Activated CD4-positive, alpha-beta T cell treated with anti-CD3 and anti-CD28 coated beads, Interleukin-2, amount 10 ng/mL, durations not matched to agents 7 days and 5 days (primary cell): ENCODE results near the gene TEX22. TPM values are rescaled to one million over a fixed set of nuclear protein-coding genes. Genes with fewer than 3 reads are reported as not detected.
A peak's percentile ranks its signal among the peaks of the same experiment; 100 is the strongest.

Source experiments
- CTCF ChIA-PET: fragments of 350-600 bp; sonication (Branson Sonifier 250); formaldehyde crosslinking; loops from one replicate; lab custom pipeline; 2021; ENCODE audit warnings: antibody characterized with exemption; lab: Charles Lee
- POLR2A ChIA-PET: fragments of 350-600 bp; sonication (Branson Sonifier 250); formaldehyde crosslinking; loops from one replicate; lab custom pipeline; 2021; ENCODE audit warnings: antibody characterized with exemption; lab: Charles Lee
- DNase-seq: peaks from one replicate; pipeline ENCODE4 v3.0.0-alpha.2; 2020
- H3K27ac Mint-ChIP-seq: one replicate; pipeline ENCODE4 v1.8.0; 2021; ENCODE audit warnings: mild to moderate bottlenecking, moderate library complexity, mixed read lengths
- H3K27me3 Mint-ChIP-seq: one replicate; pipeline ENCODE4 v1.8.0; 2021; ENCODE audit warnings: mixed read lengths
- H3K36me3 Mint-ChIP-seq: one replicate; pipeline ENCODE4 v1.8.0; 2021; ENCODE audit warnings: low read depth, mixed read lengths
- H3K4me1 Mint-ChIP-seq: one replicate; pipeline ENCODE4 v1.8.0; 2021; ENCODE audit warnings: mixed read lengths
- H3K4me3 Mint-ChIP-seq: one replicate; pipeline ENCODE4 v1.8.0; 2021; ENCODE audit warnings: mild to moderate bottlenecking, moderate library complexity, mixed read lengths
- H3K9me3 Mint-ChIP-seq: one replicate; pipeline ENCODE4 v1.8.0; 2021; ENCODE audit warnings: mixed read lengths
- total RNA-seq, 2 experiments: library from RNA; stranded (reverse); gene quantifications; one replicate each; pipeline ENCODE4 v1.2.3, GENCODE V29; 2021

Gene TEX22
- total RNA-seq, 2 experiments from 2014 or later, result 2.8 to 3.9 TPM

DNA sequence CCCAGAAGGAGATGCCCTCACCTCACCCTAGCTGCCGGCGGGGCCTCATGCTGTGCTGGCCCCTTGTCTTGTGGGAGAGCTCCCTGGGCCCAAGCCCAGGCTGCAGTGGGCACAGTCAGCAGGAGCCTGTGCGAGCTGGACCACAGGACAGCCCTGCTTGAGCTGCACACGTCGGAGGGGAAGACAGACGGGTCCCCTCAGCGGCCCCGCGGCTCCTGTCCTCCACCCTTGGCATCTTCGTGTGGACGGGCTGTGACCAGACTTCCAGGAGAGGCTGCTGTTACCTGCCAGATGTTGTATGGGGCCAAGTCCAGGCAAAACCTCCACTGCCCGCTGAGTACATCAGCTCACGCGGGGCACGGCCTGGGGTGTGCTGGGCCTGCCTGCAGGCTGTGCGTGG, 9.4 kb upstream of the TEX22 start:
- POLR2A ChIA-PET, result no interaction called here
- H3K27me3 Mint-ChIP-seq, result no peaks in the 10 kb centered on the region
- no peaks in the 10 kb centered on the region for H3K9me3 Mint-ChIP-seq
- H3K36me3 Mint-ChIP-seq, result no peaks in the 10 kb centered on the region
- no peak overlapping the region for H3K4me3 Mint-ChIP-seq
- peaks cover 12% of the 10 kb centered on the region for H3K4me1 Mint-ChIP-seq
- no peak overlapping the region for H3K27ac Mint-ChIP-seq
- no peak for DNase-seq
- CTCF ChIA-PET, result interaction anchor here (2.3 kb wide), 1 partner anchor 18 kb away, joined by 10 read pairs; no protein-coding TSS in a partner anchor

- Mint-ChIP-seq H3K27me3 (no peaks in the 10 kb centered on the region), H3K9me3 (no peaks in the 10 kb centered on the region), H3K4me1 (peaks cover 12% of the 10 kb centered on the region), H3K4me3 (no peak overlapping the region), H3K27ac (no peak overlapping the region), H3K36me3 (no peaks in the 10 kb centered on the region)
- CTCF ChIA-PET, result interaction anchor here (0.7 to 2.6 kb wide), 4 partner anchors 14 to 100 kb away, joined by 3 to 10 read pairs (median 6); no protein-coding TSS in a partner anchor
- DNase-seq, result no peak
- POLR2A ChIA-PET, result no interaction called here
These were observed 8.8 kb upstream of the TEX22 start for GRCh38 chr14:105389534-105389933.

- Mint-ChIP-seq H3K4me1 (peaks cover 12% of the 10 kb centered on the region), H3K9me3 (no peaks in the 10 kb centered on the region), H3K36me3 (no peaks in the 10 kb centered on the region), H3K27ac (peak overlapping the region; percentile 87), H3K4me3 (no peak overlapping the region), H3K27me3 (no peaks in the 10 kb centered on the region)
- ChIA-PET POLR2A (no interaction called here), CTCF (interaction anchor here (0.7 to 2.6 kb wide), 4 partner anchors 14 to 99 kb away, joined by 3 to 10 read pairs (median 6); no protein-coding TSS in a partner anchor)
- DNase-seq, result peak; percentile 37
These were observed 8.1 kb upstream of the TEX22 start for GRCh38 chr14:105389976-105390848.

- no peaks in the 10 kb centered on the region for H3K27me3 Mint-ChIP-seq
- no peaks in the 10 kb centered on the region for H3K36me3 Mint-ChIP-seq
- CTCF ChIA-PET, result interaction anchor here (2.6 kb wide), 1 partner anchor 99 kb away, joined by 8 read pairs; no protein-coding TSS in a partner anchor
- no peak overlapping the region for H3K4me3 Mint-ChIP-seq
- H3K27ac Mint-ChIP-seq, result peak overlapping the region; percentile 87
- DNase-seq, result no peak
- peaks cover 12% of the 10 kb centered on the region for H3K4me1 Mint-ChIP-seq
- POLR2A ChIA-PET, result no interaction called here
- no peaks in the 10 kb centered on the region for H3K9me3 Mint-ChIP-seq
These were observed 7.4 kb upstream of the TEX22 start for GRCh38 chr14:105390849-105391500.

DNA sequence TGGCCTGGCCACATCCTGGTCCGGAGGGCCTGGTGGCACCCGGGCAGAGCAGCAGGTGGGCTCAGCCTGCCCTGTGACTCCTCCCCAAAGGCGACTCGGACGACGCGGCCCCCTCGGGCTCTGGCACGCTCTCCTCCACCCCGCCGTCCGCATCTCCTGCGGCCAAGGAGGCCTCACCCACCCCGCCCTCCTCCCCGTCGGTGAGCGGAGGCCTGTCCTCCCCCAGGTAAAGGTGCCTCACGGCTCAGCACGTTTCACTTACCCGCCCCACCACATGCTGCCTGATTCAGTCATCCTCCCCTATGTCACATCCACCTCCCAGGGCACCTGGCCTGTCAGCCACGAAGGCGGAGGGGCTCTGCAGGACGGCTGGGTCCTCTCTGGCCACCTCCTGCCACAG, 6.8 kb upstream of the TEX22 start:
- Mint-ChIP-seq H3K36me3 (no peaks in the 10 kb centered on the region), H3K27me3 (no peaks in the 10 kb centered on the region), H3K9me3 (no peaks in the 10 kb centered on the region), H3K4me1 (peaks cover 12% of the 10 kb centered on the region), H3K27ac (no peak overlapping the region), H3K4me3 (no peak overlapping the region)
- ChIA-PET POLR2A (no interaction called here), CTCF (interaction anchor here (1.2 to 2.6 kb wide), 2 partner anchors 13 to 98 kb away, joined by 3 to 8 read pairs; no protein-coding TSS in a partner anchor)
- DNase-seq, result no peak

GRCh38 chr14:105392131-105393090, 5.9 kb upstream of the TEX22 start:
- POLR2A ChIA-PET, result no interaction called here

DNA sequence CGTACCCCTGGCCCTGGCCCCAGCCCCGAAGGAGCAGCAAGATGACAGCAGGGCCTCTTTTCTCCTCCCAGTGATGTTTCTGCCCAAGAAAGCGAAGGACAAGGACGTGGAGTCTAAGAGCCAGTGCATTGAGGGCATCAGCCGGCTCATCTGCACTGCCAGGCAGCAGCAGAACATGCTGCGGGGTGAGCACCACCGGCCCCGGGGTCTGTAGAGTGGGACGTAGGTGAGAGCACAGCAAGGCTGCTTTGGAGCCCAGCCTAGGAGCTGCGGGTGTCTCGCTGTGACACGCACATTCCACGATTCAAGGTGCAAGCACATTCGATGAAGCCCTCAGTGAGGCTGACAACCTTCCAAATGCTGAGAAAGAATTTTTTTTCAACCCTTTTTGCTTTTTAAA, 5.2 kb upstream of the TEX22 start:
- H3K9me3 Mint-ChIP-seq, result no peaks in the 10 kb centered on the region
- no peak for DNase-seq
- no peaks in the 10 kb centered on the region for H3K36me3 Mint-ChIP-seq
- POLR2A ChIA-PET, result no interaction called here
- CTCF ChIA-PET, result interaction anchor here (0.7 kb wide), 1 partner anchor 11 kb away, joined by 3 read pairs; no protein-coding TSS in a partner anchor
- H3K27me3 Mint-ChIP-seq, result no peaks in the 10 kb centered on the region
- no peak overlapping the region for H3K4me3 Mint-ChIP-seq
- H3K27ac Mint-ChIP-seq, result no peak overlapping the region
- H3K4me1 Mint-ChIP-seq, result peaks cover 19% of the 10 kb centered on the region

More at GRCh38 chr14:105392131-105393090, 5.9 kb upstream of the TEX22 start:
- H3K4me1 Mint-ChIP-seq, result peaks cover 13% of the 10 kb centered on the region
- H3K4me3 Mint-ChIP-seq, result no peak overlapping the region
- CTCF ChIA-PET, result interaction anchor here (1.2 kb wide), 1 partner anchor 14 kb away, joined by 3 read pairs; no protein-coding TSS in a partner anchor
- no peaks in the 10 kb centered on the region for H3K9me3 Mint-ChIP-seq
- no peaks in the 10 kb centered on the region for H3K27me3 Mint-ChIP-seq
- H3K27ac Mint-ChIP-seq, result no peak overlapping the region
- no peak for DNase-seq
- no peaks in the 10 kb centered on the region for H3K36me3 Mint-ChIP-seq

GRCh38 chr14:105394714-105395537, 3.4 kb upstream of the TEX22 start:
- no peaks in the 10 kb centered on the region for H3K9me3 Mint-ChIP-seq
- H3K27me3 Mint-ChIP-seq, result no peaks in the 10 kb centered on the region
- no peak for DNase-seq
- no peak overlapping the region for H3K27ac Mint-ChIP-seq
- CTCF ChIA-PET, result interaction anchor here (0.9 kb wide), 1 partner anchor 86 kb away, joined by 3 read pairs; no protein-coding TSS in a partner anchor
- H3K4me3 Mint-ChIP-seq, result no peak overlapping the region
- peaks cover 30% of the 10 kb centered on the region for H3K4me1 Mint-ChIP-seq
- H3K36me3 Mint-ChIP-seq, result peaks cover 8% of the 10 kb centered on the region
- POLR2A ChIA-PET, result no interaction called here

GRCh38 chr14:105395538-105395854, 2.8 kb upstream of the TEX22 start:
- Mint-ChIP-seq H3K4me1 (peaks cover 28% of the 10 kb centered on the region), H3K9me3 (peaks cover 4% of the 10 kb centered on the region), H3K36me3 (peaks cover 14% of the 10 kb centered on the region), H3K27ac (no peak overlapping the region), H3K27me3 (no peaks in the 10 kb centered on the region), H3K4me3 (no peak overlapping the region)
- ChIA-PET POLR2A (no interaction called here), CTCF (interaction anchor here (0.9 to 1.8 kb wide), 2 partner anchors 85 to 94 kb away, joined by 3 to 10 read pairs; no protein-coding TSS in a partner anchor)
- DNase-seq, result no peak

DNA sequence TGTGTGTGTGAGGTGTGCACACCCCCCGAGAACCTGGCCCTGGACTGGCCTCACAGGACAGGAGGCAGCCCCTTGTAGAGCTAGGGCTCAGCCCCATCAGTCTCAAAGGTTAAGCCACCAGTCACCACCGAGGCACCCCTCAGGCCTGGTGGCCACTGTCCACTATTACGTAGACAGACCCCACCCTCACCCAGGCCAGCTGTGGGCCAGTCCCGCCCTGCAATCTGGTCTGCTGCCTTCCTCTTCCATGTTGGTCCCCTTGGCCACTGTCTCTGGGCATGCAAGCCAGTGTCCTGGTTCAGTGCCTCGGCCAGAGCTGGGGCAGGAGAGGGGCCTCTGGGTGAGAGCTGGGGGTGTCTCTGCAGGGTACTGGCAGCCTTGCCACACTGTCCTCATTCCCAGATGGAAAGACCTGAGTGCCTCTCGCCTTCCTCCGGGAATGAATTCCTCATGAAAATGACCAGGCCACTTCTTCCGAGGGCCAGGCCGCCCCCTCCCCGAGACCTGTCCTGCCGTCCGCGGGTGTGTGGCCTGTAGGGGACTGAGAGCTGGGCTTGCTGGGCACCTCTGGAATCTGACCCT, 897 bp upstream of the TEX22 start:
- peak overlapping the region; percentile 61 for H3K4me3 Mint-ChIP-seq
- no peaks in the 10 kb centered on the region for H3K27me3 Mint-ChIP-seq
- CTCF ChIA-PET, result interaction anchor here (1.0 to 1.8 kb wide), 5 partner anchors 11 to 93 kb away, joined by 3 to 10 read pairs (median 5); no protein-coding TSS in a partner anchor
- DNase-seq, result no peak
- H3K4me1 Mint-ChIP-seq, result peaks cover 25% of the 10 kb centered on the region
- H3K27ac Mint-ChIP-seq, result peak overlapping the region; percentile 88
- POLR2A ChIA-PET, result no interaction called here
- peaks cover 11% of the 10 kb centered on the region for H3K9me3 Mint-ChIP-seq
- peaks cover 26% of the 10 kb centered on the region for H3K36me3 Mint-ChIP-seq
